ENCODE measurements around the gene FAM184B. TPM values are rescaled to one million over a fixed set of nuclear protein-coding genes. Genes with fewer than 3 reads are reported as not detected.

Gene FAM184B
- total RNA-seq, 4 donors from 2014 or later: 0.07 to 0.13 TPM; not detected in 2

DNA sequence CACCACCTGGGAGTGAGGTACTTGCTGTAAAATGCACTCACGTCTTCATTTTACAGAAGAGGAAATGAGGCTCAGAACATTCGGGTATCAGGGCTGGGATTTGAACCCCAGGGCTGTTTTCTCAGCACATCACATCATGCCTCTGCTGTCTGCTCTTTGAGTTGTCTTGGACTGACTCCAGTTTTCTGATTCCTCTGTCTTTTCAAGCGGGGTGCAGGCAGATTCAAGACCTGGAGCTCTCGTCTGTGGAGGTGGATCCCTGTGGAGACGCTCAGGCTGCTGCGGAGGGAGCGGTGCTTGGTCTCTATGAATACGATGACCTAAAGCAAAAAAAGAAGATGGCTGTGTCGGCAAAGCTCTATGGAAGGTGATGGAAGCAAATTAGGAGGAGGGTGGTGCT, 198.1 kb downstream of the FAM184B start:
- DNase-seq (ENCODE audit: low spot score in 2 of 2): no peak
- H3K4me3 ChIP-seq (ENCODE audit: low read depth, poor library complexity, severe bottlenecking): no peak overlapping the region
- WGBS, 2 donors: 84 to 91% methylated on average over 9 of the region's 9 CpGs
- TF ChIP-seq POLR2A (IDR thresholded peaks at IDR 0.05): no peak
- TF ChIP-seq, protein P1, sequence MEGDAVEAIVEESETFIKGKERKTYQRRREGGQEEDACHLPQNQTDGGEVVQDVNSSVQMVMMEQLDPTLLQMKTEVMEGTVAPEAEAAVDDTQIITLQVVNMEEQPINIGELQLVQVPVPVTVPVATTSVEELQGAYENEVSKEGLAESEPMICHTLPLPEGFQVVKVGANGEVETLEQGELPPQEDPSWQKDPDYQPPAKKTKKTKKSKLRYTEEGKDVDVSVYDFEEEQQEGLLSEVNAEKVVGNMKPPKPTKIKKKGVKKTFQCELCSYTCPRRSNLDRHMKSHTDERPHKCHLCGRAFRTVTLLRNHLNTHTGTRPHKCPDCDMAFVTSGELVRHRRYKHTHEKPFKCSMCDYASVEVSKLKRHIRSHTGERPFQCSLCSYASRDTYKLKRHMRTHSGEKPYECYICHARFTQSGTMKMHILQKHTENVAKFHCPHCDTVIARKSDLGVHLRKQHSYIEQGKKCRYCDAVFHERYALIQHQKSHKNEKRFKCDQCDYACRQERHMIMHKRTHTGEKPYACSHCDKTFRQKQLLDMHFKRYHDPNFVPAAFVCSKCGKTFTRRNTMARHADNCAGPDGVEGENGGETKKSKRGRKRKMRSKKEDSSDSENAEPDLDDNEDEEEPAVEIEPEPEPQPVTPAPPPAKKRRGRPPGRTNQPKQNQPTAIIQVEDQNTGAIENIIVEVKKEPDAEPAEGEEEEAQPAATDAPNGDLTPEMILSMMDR (IDR thresholded peaks at IDR 0.05): no peak
- intact Hi-C loops (cut with DNase I; ENCODE audit: low total_unique reads): no loop called here

DNA sequence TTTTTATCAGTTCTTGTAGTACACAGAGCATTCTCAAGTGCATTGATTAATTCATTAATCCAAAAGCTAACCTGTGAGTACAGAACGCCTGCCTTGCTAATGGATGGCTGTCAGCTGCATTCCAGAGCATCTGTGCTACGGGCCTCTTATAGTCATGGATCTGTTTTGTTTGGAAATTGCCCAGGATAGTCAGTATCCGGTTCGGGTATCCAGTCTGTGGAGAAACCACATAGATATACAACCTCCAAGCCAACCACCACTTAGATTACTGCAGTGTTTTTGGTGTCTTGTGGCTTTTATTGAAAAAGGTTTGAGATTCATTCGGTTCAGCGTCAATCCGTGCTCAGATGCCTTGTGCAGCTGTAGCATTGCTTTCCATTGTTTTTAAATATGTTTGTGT, 200.5 kb downstream of the FAM184B start:
- 71 to 76% methylated on average over 7 of the region's 7 CpGs for WGBS, 2 donors
- DNase-seq (ENCODE audit: low spot score in 2 of 2): no peak
- TF ChIP-seq, protein P1 (IDR thresholded peaks at IDR 0.05): no peak
- no peak for TF ChIP-seq POLR2A (IDR thresholded peaks at IDR 0.05)
- intact Hi-C loops (cut with DNase I; ENCODE audit: low total_unique reads): no loop called here
- H3K4me3 ChIP-seq (ENCODE audit: low read depth, poor library complexity, severe bottlenecking): no peak overlapping the region

Other genes starting within 250 kb of the FAM184B start
- 10 to 100 TPM; 31.9 to 65.6 (median 52.7) TPM for gene LAP3, start 204.4 kb downstream of the FAM184B start, total RNA-seq
- 10 to 100 TPM in 2 of 4 donors, 1 to 10 TPM in 2; 8.1 to 11.8 (median 9.5) TPM for gene MED28, start 167.0 kb downstream of the FAM184B start, total RNA-seq
- gene DCAF16, start 29.1 kb upstream of the FAM184B start, total RNA-seq: 10 to 100 TPM; 28.3 to 36.1 (median 31.9) TPM
- 1 to 10 TPM in 3 of 4 donors, under 1 TPM in 1; 0.34 to 5.3 (median 1.8) TPM for gene NCAPG, start 29.4 kb upstream of the FAM184B start, total RNA-seq
- 10 to 100 TPM; 12.2 to 58.9 (median 27.0) TPM for gene LCORL, start 240.1 kb upstream of the FAM184B start, total RNA-seq

Data from lower leg skin (tissue), 4 donors.